Measurements from ENCODE around the gene MCM5. TPM values are rescaled to one million over a fixed set of nuclear protein-coding genes. Genes with fewer than 3 reads are reported as not detected.

MCM5 gene
- total RNA-seq, 1 donor, result 192 TPM

DNA sequence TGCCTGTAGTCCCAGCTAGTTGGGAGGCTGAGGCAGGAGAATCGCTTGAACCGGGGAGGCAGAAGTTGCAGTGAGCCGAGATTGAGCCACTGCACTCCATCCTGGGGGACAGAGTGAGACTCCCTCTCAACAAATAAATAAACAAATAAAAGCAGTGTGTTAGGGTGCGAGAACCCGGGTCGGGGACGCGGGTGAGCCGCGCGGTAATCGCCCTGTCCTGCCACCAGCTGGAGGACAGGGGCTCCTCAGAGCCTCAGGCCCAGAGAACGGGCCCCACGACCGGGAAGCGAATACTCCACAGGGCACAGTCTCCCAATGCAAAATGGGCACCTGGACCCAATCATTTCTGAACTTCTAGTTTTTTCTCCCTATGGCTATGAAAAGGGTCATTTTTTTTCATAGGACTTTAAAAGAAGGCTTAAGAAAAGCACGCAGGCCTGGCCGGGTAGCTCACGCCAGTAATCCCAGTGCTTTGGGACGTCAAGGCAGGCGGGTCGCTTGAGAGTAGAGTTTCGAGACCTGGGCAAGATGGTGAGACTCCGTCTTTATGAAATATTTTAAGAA is 744 bp upstream of the MCM5 start:
- DNase-seq (ENCODE audit: low read depth in 2 of 3, low spot score in 2 of 3), result no peak

GRCh38 chr22:35400501-35400790 is 506 bp downstream of the MCM5 start:
- no peak for DNase-seq (ENCODE audit: low read depth in 2 of 3, low spot score in 2 of 3)

GRCh38 chr22:35401863-35402262 is 1.9 kb downstream of the MCM5 start:
- DNase-seq (ENCODE audit: low read depth in 2 of 3, low spot score in 2 of 3), result no peak

DNA sequence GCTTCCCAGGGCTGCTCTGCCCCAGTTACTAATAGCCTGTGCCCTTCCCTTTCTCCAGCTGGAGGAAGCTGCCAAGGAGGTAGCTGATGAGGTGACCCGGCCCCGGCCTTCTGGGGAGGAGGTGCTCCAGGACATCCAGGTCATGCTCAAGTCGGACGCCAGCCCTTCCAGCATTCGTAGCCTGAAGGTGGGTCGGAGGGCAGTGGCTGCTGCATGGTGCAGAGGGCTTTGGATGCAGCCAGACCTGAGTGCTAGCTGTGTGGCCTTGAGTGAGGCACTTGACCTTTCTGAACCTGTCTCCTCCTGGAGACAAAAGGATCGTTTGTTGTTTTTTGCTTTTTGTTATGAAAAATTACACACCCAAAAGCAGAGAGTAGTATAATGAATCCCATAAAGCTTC is 3.4 kb downstream of the MCM5 start:
- no peak for DNase-seq (ENCODE audit: low read depth in 2 of 3, low spot score in 2 of 3)

GRCh38 chr22:35404176-35404575 is 4.2 kb downstream of the MCM5 start:
- DNase-seq (ENCODE audit: low read depth in 2 of 3, low spot score in 2 of 3), result no peak

- no peak for DNase-seq (ENCODE audit: low read depth in 2 of 3, low spot score in 2 of 3)
Observed at GRCh38 chr22:35406443-35406842, 6.5 kb downstream of the MCM5 start.

DNA sequence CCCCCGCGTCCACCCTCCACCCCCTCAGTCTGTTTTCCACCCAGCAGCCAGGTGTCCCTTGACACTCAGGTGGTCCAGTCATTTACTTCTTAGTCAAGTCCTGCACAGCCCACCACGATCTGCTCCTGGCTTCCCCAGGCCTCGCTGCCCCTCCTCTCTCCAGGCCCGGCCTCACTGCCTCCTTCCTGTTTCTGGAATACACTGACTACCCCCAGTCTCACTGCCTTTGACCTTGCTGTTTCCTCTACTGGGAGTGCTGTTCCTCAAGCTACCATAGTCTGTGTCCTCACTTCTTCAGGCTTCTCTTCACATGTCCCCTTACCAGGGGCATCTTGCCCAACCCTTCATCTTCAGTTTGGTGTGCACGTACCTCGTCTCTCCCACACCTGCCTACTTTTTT is 7.4 kb downstream of the MCM5 start:
- DNase-seq (ENCODE audit: low read depth in 2 of 3, low spot score in 2 of 3), result no peak

- DNase-seq (ENCODE audit: low read depth in 2 of 3, low spot score in 2 of 3), result peak in 2 of 3 donors; percentile 87 to 94
Observed at GRCh38 chr22:35409783-35410662, 10.1 kb downstream of the MCM5 start.

DNA sequence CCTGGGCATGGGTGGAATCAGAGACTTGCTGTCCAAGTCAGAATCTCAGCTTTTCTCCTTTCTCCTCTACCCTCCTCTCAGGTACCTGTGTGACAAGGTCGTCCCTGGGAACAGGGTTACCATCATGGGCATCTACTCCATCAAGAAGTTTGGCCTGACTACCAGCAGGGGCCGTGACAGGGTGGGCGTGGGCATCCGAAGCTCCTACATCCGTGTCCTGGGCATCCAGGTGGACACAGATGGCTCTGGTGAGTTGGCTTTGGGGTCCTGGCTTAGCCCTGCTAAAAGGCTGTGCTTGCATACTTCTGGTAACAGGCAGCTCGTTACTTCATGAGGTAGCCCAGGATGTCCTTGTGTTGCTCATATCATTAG is 10.7 kb downstream of the MCM5 start:
- DNase-seq (ENCODE audit: low read depth in 2 of 3, low spot score in 2 of 3), result no peak

DNA sequence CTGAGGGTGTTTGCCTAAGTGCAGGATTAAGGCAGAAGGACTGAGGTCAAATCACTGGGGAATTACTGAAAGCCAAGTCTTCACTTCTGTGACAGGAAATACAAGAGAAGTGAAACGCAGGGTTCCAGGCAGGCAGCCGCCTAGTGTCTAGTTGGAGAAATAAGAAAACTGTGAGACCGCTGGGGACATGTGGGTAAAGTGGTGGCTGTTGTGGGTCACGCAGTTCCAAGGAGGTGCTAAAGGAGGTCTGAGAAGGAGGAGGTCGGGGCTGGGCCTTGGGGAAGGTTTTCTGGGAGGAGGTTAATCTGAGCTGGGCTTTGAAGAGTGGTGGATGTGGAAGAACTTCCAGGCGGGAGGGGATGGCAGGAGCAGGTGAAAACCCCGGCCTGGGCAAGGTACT is 11.2 kb downstream of the MCM5 start:
- DNase-seq (ENCODE audit: low read depth in 2 of 3, low spot score in 2 of 3), result no peak

GRCh38 chr22:35413624-35414023 is 13.7 kb downstream of the MCM5 start:
- DNase-seq (ENCODE audit: low read depth in 2 of 3, low spot score in 2 of 3), result no peak

- no peak for DNase-seq (ENCODE audit: low read depth in 2 of 3, low spot score in 2 of 3)
Observed at GRCh38 chr22:35417606-35418005, 17.7 kb downstream of the MCM5 start.

- no peak for DNase-seq (ENCODE audit: low read depth in 2 of 3, low spot score in 2 of 3)
Observed at GRCh38 chr22:35418088-35418487, 18.1 kb downstream of the MCM5 start.

GRCh38 chr22:35418731-35419130 is 18.8 kb downstream of the MCM5 start:
- no peak for DNase-seq (ENCODE audit: low read depth in 2 of 3, low spot score in 2 of 3)

DNA sequence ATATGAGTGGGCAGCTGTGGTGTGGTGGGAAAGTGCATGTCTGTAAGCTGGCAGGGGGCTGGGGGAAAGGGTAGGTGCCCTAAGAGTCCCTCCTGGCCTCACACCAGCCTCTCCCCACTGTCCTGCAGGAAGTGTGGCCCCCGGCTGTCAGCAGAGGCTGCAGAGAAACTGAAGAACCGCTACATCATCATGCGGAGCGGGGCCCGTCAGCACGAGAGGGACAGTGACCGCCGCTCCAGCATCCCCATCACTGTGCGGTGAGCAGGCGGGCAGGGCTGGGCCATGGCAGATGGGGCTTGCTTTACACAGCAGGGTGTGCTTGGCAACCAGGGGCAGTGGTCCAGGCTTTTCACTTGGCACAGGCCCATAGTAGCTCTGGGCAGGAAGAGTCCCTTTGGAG is 19.8 kb downstream of the MCM5 start:
- DNase-seq (ENCODE audit: low read depth in 2 of 3, low spot score in 2 of 3), result no peak

GRCh38 chr22:35421121-35421520 is 21.2 kb downstream of the MCM5 start:
- no peak for DNase-seq (ENCODE audit: low read depth in 2 of 3, low spot score in 2 of 3)

DNA sequence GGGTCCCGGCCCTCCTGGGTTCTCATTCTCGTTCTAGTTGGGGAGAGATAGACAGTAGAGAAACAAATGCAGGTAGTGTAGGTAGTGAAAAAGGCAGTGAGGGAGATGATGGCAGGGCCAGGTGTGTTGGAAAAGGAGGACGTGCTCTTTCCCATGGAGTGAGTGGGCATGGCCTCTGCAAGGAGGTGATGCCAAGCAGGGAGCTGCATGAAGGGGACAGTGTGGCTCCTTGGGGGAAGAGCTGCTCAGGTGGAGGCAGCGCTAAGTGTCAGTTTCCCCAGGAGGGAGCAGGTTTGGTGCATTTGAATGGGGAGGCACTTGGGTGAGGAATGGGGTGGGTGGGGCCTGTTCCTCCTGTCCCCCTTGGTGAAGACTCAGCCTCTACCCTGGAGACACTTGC is 22.2 kb downstream of the MCM5 start:
- no peak for DNase-seq (ENCODE audit: low read depth in 2 of 3, low spot score in 2 of 3)

GRCh38 chr22:35422936-35423335 is 23.0 kb downstream of the MCM5 start:
- DNase-seq (ENCODE audit: low read depth in 2 of 3, low spot score in 2 of 3), result no peak

DNA sequence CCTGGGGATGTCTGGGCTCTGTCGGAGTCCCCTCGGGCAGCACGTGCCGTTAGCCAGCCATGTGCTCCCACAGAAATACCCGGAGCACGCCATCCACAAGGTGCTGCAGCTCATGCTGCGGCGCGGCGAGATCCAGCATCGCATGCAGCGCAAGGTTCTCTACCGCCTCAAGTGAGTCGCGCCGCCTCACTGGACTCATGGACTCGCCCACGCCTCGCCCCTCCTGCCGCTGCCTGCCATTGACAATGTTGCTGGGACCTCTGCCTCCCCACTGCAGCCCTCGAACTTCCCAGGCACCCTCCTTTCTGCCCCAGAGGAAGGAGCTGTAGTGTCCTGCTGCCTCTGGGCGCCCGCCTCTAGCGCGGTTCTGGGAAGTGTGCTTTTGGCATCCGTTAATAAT is 24.1 kb downstream of the MCM5 start:
- no peak for DNase-seq (ENCODE audit: low read depth in 2 of 3, low spot score in 2 of 3)

GRCh38 chr22:35424761-35425160 is 24.8 kb downstream of the MCM5 start:
- DNase-seq (ENCODE audit: low read depth in 2 of 3, low spot score in 2 of 3), result no peak

GRCh38 chr22:35425546-35425945 is 25.6 kb downstream of the MCM5 start:
- no peak for DNase-seq (ENCODE audit: low read depth in 2 of 3, low spot score in 2 of 3)

GRCh38 chr22:35425971-35426800 is 26.2 kb downstream of the MCM5 start:
- DNase-seq (ENCODE audit: low read depth in 2 of 3, low spot score in 2 of 3), result no peak

Data from hematopoietic multipotent progenitor cell (in vitro differentiated cells).